Activated CD8-positive, alpha-beta memory T cell treated with anti-CD3 and anti-CD28 coated beads for 4 hours (primary cell): ENCODE results near the gene OSCP1.

Source experiments
- DNase-seq, 2 donors: peaks; one replicate each; pipeline ENCODE4 v3.0.0-alpha.2; 2020; ENCODE audit warnings: low read depth in 2 of 2

OSCP1 gene

GRCh38 chr1:36475341-36475740 lies 25.1 kb upstream of the OSCP1 start:
- no peak for DNase-seq

- DNase-seq: no peak
Measured at GRCh38 chr1:36472656-36473055, 22.4 kb upstream of the OSCP1 start.

GRCh38 chr1:36471830-36472641 lies 21.8 kb upstream of the OSCP1 start:
- no peak for DNase-seq

GRCh38 chr1:36469163-36469562 lies 18.9 kb upstream of the OSCP1 start:
- no peak for DNase-seq

GRCh38 chr1:36467700-36468455 lies 17.6 kb upstream of the OSCP1 start:
- no peak for DNase-seq

- no peak for DNase-seq
Measured at GRCh38 chr1:36467027-36467410, 16.8 kb upstream of the OSCP1 start.

GRCh38 chr1:36466370-36467026 lies 16.2 kb upstream of the OSCP1 start:
- DNase-seq: no peak

- DNase-seq: no peak
Measured at GRCh38 chr1:36465731-36466369, 15.6 kb upstream of the OSCP1 start.

GRCh38 chr1:36464605-36465393 lies 14.5 kb upstream of the OSCP1 start:
- no peak for DNase-seq

GRCh38 chr1:36463803-36464604 lies 13.8 kb upstream of the OSCP1 start, which contains the start of gene MRPS15:
Gene MRPS15 (minus strand): TSS chr1:36464384. CDS start chr1:36464275, 109 bp downstream.
- peak; percentile 90 to 91 for DNase-seq

- DNase-seq: no peak
Measured at GRCh38 chr1:36463463-36463802, 13.2 kb upstream of the OSCP1 start.

GRCh38 chr1:36458910-36459309 lies 8.7 kb upstream of the OSCP1 start:
- DNase-seq: no peak

GRCh38 chr1:36457691-36458090 lies 7.4 kb upstream of the OSCP1 start:
- DNase-seq: no peak

- no peak for DNase-seq
Measured at GRCh38 chr1:36456391-36456928, 6.2 kb upstream of the OSCP1 start.

GRCh38 chr1:36455386-36455785 lies 5.1 kb upstream of the OSCP1 start:
- DNase-seq: no peak

GRCh38 chr1:36453600-36454388 lies 3.5 kb upstream of the OSCP1 start:
- DNase-seq: no peak

GRCh38 chr1:36453051-36453450 lies 2.8 kb upstream of the OSCP1 start:
- DNase-seq: no peak

GRCh38 chr1:36450919-36451305 lies 661 bp upstream of the OSCP1 start:
- DNase-seq: no peak

GRCh38 chr1:36448530-36449056 lies 1.7 kb downstream of the OSCP1 start:
- no peak for DNase-seq
